ENCODE measurements around the gene PINLYP.
"Not testable (repeated sequence)": the region's sequence is repeated elsewhere in the genome, so short reads cannot be mapped to it uniquely, and the experiment has no call there.

PINLYP gene

DNA sequence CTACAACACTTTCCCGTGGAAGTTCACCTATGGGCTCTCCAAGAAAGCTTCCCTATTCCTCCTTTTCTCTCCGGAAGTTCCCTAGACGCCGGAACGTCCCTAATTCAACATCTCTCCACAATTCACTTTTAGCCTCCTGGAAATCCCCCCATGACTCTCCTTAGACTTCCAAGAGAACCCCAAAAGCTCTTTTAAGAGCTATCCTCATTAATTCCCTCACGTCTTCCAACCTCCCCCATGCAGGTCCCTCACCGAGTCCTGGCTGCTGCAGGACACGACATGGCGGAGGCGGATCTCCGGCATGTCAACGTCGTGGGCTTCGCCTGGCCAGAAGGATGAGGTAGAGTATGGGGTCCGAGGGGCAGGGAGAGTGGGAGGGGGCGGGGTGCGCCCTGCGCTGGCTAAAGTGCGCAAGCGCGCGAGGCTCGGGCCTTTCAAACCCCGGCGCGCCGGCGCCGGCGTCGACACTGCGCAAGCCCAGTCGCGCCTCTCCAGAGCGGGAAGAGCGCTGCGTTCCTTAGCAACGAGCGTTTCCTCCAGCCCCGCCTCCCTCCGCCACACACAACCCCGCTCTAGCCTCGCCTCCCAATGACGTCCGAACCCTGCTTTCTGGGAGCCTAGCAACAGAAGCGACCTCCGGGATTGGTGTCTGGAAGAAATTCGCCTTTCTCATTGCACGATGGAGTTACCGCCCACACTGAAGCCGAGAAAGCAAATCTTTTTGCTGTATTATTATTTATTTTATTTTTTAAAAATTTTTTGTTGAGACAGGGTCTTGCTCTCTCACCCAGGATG is at the start of gene PINLYP, which contains the start of gene XRCC1:
TSS of gene PINLYP (plus strand) at position 646 of the 795 bp plus-strand sequence. CDS start 1,391 bp downstream, outside the sequence.
TSS of gene XRCC1 (minus strand) at position 372 of the 795 bp plus-strand sequence. CDS start at position 303, 69 bp downstream.
- DNase-seq (ENCODE audit: low spot score) = peak; percentile 97

DNA sequence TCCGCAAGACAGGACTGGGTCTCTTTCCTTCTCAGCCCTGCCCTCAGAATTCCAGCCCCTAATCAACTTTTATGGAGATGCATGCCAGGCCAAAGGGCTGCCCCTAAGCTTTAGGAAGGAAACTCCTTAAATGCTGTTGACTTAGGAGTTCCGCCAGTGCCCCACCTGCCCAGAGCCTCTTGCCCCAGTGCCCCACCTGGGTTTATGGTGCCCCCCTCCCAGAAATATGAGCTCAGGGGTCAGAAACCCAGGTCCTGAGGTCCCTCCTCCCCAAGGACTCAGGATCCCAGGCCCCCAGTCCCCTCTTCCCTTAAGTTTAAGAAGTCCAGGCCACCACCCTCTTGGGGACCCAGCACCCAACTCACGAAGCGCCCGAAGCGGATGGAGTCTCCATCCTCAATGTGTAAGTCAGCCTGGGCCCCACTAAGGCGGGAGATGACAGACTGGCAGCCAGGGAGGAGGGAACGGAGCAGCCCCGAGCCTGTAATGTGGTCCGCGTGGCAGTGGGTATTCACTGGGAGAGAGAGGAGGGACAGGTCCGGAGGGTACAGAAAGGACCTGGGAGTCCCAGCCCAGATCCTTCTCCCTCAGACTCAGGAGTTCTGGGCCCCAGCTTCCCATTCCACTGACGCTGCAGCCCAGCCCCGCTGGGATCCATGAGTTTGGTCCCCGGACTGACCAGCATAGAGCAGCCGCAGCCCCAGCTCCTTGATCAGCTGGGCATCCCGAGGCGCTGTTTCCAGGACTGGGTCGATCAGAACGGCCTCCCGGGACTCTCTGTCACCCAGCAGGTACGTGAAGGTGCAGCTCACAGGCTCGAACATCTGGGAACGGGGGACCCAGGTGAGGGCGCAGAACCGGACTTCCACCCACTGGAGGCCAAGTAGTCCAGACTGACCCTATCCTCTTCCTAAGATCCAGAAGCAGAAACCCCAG is 49.5 kb upstream of the PINLYP start:
- no peak for DNase-seq (ENCODE audit: low spot score)

- DNase-seq (ENCODE audit: low spot score) = peak; percentile 64
Measured at GRCh38 chr19:43526884-43527859, 48.4 kb upstream of the PINLYP start, which contains the start of gene ETHE1. Gene ETHE1 (minus strand): TSS chr19:43527201. CDS start chr19:43527177, 24 bp downstream.

GRCh38 chr19:43527860-43528622 is 47.6 kb upstream of the PINLYP start:
- no peak for DNase-seq (ENCODE audit: low spot score)

DNA sequence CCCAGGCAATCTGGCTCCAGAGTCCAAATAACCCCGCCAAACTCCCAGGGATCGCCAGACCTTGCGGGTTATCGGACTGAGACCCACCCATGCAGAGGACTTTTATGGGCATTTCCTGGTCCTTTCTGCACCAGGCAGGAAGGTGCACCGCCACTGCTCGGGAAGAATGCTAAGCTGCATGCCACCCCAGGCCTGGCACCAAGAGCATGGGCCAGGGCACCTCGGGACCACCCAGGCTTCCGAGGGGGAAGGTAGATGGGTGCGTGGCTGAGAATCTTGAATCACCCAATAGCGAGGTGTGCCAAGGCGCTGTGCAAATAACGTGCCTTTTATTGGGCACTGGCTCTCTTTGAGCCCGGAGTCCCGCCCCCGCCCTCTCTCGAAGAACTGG is 43.0 kb upstream of the PINLYP start:
- no peak for DNase-seq (ENCODE audit: low spot score)

GRCh38 chr19:43532962-43533545 is 42.5 kb upstream of the PINLYP start, which contains the start of gene ZNF575:
Gene ZNF575 (plus strand): TSS chr19:43533188. CDS start chr19:43534423, 1,235 bp downstream.
- peak; percentile 85 for DNase-seq (ENCODE audit: low spot score)

GRCh38 chr19:43533546-43534304 is 41.9 kb upstream of the PINLYP start:
- peak; percentile 94 for DNase-seq (ENCODE audit: low spot score)

DNA sequence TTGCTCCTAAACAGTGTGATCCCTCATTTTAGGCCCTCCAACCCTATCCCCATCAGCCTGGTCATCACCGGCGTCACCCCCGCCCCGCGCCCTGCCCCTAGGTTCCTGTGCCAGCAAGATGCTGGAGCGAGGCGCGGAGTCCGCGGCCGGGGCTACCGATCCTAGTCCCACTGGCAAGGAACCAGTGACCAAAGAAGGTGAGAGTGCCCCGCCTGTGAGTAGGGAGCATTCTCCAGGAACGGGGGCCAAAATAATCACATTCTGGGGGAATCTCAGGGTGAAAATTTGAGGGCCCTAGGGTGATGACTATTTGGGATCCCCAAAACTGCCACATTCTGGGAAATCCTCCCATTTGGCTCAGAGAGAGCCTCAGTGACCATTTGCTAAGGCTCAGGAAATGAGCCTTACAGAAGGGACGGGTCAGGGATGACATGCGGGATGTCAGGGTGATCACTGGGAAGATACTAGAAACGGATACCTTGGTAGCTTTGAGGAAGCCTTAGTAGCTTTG is 41.2 kb upstream of the PINLYP start:
- DNase-seq (ENCODE audit: low spot score) = no peak

- DNase-seq (ENCODE audit: low spot score) = peak; percentile 22
Measured at GRCh38 chr19:43534816-43535761, 40.5 kb upstream of the PINLYP start.

GRCh38 chr19:43538922-43539321 is 36.7 kb upstream of the PINLYP start:
- no peak for DNase-seq (ENCODE audit: low spot score)

GRCh38 chr19:43540381-43540780 is 35.2 kb upstream of the PINLYP start:
- no peak for DNase-seq (ENCODE audit: low spot score)

DNA sequence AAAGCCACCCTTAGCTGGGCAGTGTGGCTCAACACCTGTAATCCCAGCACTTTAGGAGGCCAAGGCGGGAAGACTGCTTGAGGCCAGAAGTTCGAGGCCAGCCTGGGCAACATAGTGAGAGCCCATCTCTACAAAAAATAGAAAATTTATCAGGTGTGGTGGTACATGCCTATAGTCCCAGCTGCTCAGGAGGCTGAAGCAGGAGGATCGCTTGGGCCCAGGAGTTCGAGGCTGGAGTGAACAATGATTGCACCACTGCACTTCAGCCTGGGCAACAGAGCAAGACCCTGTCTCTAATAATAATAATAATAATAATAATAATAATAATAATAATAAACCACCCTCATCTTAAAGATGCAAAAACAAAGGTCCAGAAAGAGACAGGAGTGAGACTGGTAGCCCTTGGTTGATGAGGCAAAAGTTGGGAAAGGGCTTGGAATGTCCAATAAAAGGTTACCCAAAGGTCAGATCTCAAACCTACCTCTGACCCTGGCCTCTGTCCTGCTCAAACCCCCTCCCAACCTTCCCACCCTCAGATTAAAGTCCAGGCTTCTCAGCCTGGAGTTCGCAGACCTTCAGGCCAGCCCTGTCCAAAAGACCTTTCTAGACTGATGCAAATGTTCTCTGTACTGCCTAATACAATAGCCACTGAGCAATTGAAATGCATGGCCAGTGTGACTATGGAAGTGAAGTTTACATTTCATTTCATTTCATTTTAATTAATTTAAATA is 33.5 kb upstream of the PINLYP start:
- DNase-seq (ENCODE audit: low spot score) = no peak

GRCh38 chr19:43544077-43544476 is 31.5 kb upstream of the PINLYP start:
- no peak for DNase-seq (ENCODE audit: low spot score)

DNA sequence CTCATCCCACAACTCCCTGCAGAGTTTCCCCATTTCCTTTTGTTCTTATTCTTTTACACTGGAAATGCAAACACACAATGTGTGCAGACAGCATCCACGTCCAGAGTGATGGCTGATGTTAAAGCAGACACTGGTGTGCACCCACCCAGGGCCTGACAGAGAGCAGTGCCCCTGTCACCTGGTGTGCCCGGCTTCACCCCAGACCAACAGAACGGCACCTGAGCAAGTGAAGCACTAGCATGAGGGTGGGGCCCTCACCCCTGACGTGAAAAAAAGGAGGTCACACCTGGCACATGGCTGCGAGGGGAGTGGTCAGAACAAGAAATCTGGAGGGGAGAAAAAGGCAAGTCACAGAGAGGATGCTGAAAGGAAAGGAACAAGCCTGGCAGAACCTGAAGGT is 30.3 kb upstream of the PINLYP start:
- no peak for DNase-seq (ENCODE audit: low spot score)

GRCh38 chr19:43545981-43546380 is 29.6 kb upstream of the PINLYP start:
- no peak for DNase-seq (ENCODE audit: low spot score)

DNA sequence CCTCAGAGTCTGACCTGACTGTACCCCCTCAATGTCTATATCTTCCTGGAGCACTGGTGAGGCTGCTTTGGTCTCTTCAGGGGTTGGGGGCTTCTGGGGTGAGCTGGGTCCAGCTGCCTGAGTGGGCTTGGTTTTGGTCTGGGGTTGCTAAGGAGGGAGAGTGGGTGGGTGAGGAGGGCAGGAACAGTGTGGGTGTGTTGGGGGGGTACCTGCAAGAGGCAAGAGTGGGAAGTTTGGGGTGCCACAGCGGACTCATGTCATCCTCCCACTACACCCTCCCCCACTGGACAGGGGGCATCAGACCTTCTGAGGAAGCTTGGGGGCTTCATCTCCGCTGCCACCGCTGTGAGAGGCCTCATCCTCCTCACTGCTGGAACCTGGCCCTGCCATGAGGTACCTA is 29.0 kb upstream of the PINLYP start:
- DNase-seq (ENCODE audit: low spot score) = no peak

- not testable (repeated sequence) for DNase-seq (ENCODE audit: low spot score)
Measured at GRCh38 chr19:43547926-43548325, 27.7 kb upstream of the PINLYP start.

Measured in CD4-positive, alpha-beta T cell treated with Interleukin-2 at 100 ng/mL for 4 hours (primary cell).